K562 (cell line): ENCODE data around the gene CCDC97. TPM values are rescaled to one million over a fixed set of nuclear protein-coding genes. Genes with fewer than 3 reads are reported as not detected.

Experiments used
- HDGF ChIP-seq: fragments of 450-650 bp; IDR thresholded peaks from 2 replicates; pipeline ENCODE4 v1.6.1; 2016
- MCM5 ChIP-seq: fragments of 450-650 bp; IDR thresholded peaks from 2 replicates; pipeline ENCODE4 v1.6.1; 2016; ENCODE audit warnings: low read depth
- MEIS2 ChIP-seq: fragments of 450-650 bp; IDR thresholded peaks from 2 replicates; pipeline ENCODE4 v1.6.1; 2014; ENCODE audit warnings: mild to moderate bottlenecking; ENCODE audit not compliant: partially characterized antibody
- NCOR1 ChIP-seq: fragments of 450-650 bp; IDR thresholded peaks from 2 replicates; pipeline ENCODE4 v1.6.1; 2016; ENCODE audit warnings: mild to moderate bottlenecking, moderate library complexity
- NFXL1 ChIP-seq: fragments of 450-650 bp; formaldehyde crosslinking; IDR thresholded peaks from 2 replicates; pipeline ENCODE4 v1.4.0; 2021; ENCODE audit warnings: mild to moderate bottlenecking
- NFYB ChIP-seq: IDR thresholded peaks from 2 replicates; pipeline ENCODE4 v1.6.1; 2011; ENCODE audit warnings: mild to moderate bottlenecking, moderate library complexity; ENCODE audit not compliant: insufficient read length; ENCODE audit errors: extremely low read depth
- RAD51 ChIP-seq: fragments of 450-650 bp; IDR thresholded peaks from 2 replicates; pipeline ENCODE4 v1.7.1; 2016; ENCODE audit warnings: low read depth, mild to moderate bottlenecking, borderline replicate concordance
- SMARCB1 ChIP-seq: IDR thresholded peaks from 2 replicates; pipeline ENCODE4 v1.6.1; 2011; ENCODE audit warnings: improper control_type of control experiment, low read depth; ENCODE audit not compliant: insufficient read length
- ZNF347 ChIP-seq: fragments of 450-650 bp; formaldehyde crosslinking; IDR thresholded peaks from 2 replicates; pipeline ENCODE4 v1.4.0; 2020; ENCODE audit warnings: low read depth, mild to moderate bottlenecking, moderate library complexity
- polyA plus RNA-seq, 8 experiments: library from polyadenylated mRNA; depleted of rRNA in 4 of 8; stranded (reverse) in 5 of 8; unstranded in 3 of 8; fragments of >200 nt; fragmentation: Nextera tagmentation in 2 of 8; fragmentation: Illumina TruSeq in 1 of 8; extraction: Ambion mirVana in 2 of 8; extraction: Trizol in 1 of 8; gene quantifications; 2 replicates each; pipeline versions ENCODE4 v1.2.1 to v1.2.3, GENCODE V29; 2011 to 2014; ENCODE audit warnings: inconsistent platforms in 1 of 8, missing spikeins in 1 of 8
- total RNA-seq, 7 experiments: library from RNA; depleted of rRNA in 6 of 7; stranded (reverse); fragments of >200 nt in 6 of 7; fragmentation: Illumina TruSeq in 2 of 7; extraction: Trizol in 2 of 7; gene quantifications; 2 replicates each; pipeline versions ENCODE4 v1.2.1 to v1.2.3, GENCODE V29; 2011 to 2021; ENCODE audit warnings: low replicate concordance in 1 of 7
- TF ChIP-seq, protein P1 (sequence below): fragments of 250-450 bp; sonication (Bioruptor Pico); IDR thresholded peaks from 2 replicates; pipeline ENCODE4 v1.5.1; 2021; ENCODE audit warnings: mild to moderate bottlenecking
- TF ChIP-seq, protein P2 (sequence below): fragments of 250-450 bp; sonication (Bioruptor Pico); IDR thresholded peaks from 2 replicates; pipeline ENCODE4 v1.8.0; 2022; ENCODE audit warnings: inconsistent platforms
- TF ChIP-seq, protein P3 (sequence below): fragments of 450-650 bp; formaldehyde crosslinking; IDR thresholded peaks from 2 replicates; pipeline ENCODE4 v1.4.0; 2020; ENCODE audit warnings: mild to moderate bottlenecking, moderate library complexity
- TF ChIP-seq, protein P4 (sequence below): sonication (generic); formaldehyde crosslinking; IDR thresholded peaks from 2 replicates; pipeline ENCODE4 v1.8.0; 2023; ENCODE audit warnings: missing genetic modification reagents, mild to moderate bottlenecking, borderline replicate concordance
- TF ChIP-seq, protein P5 (sequence below): IDR thresholded peaks from 2 replicates; pipeline ENCODE4 v1.6.1; 2014; ENCODE audit warnings: antibody characterized with exemption
- TF ChIP-seq, protein P6 (sequence below): fragments of 250-450 bp; sonication (Bioruptor Pico); IDR thresholded peaks from 2 replicates; pipeline ENCODE4 v1.9.0; 2021; ENCODE audit warnings: mild to moderate bottlenecking

Gene CCDC97
- total and polyA plus RNA-seq, 9 of the 15 experiments (the other 6 are each of a cell fraction or from before 2014, with no cell fraction given), result 0.60 to 16.5 (median 7.0) TPM

DNA sequence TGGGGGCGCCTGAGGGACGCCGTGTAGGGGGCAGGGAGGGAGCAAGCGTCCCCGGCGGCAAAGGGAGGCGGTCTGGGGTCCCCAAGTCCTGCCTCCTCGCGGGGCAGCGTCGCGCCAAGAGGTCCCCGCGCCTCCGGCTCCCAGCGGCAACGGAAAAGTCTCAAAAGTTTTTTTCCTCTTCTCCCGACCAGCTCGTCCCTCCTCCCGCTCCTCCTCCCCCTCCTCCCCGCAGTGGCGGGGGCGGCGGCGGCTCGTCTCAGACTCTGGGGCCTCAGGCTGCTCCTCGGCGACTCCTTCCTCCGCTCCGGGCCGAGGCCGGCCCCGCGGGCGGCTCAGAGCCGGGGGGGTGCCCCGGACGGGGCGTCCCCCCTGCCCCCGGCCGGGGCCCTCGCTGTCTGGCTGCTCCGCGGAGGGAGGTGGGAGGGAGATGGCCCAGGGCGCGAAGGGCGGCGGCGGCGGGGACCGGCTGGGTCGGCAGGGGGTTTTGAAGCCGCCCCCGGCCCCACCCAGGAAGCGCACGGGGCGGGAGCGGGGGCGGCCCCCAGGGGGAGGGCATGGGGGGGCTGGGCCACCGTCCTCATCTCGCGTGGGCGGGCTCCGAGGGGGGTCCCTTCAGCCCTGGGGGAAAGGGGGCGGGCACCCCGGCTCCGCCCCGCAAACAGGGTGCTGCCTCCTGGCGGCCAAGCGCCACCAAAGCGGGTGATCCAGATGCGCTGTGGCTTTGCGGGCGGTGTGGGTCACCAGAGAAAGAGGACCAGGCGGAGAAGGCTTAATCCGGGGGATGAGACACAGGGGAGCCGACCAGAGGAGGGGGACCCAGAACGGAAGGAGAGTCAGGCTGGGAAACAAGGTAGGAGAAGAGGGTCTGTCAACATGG, 43.7 kb downstream of the CCDC97 start, which contains the start of gene TGFB1 (continued):
- no peak for TF ChIP-seq ZNF347 (CRISPR knock-in tag)
- TF ChIP-seq, protein P1, sequence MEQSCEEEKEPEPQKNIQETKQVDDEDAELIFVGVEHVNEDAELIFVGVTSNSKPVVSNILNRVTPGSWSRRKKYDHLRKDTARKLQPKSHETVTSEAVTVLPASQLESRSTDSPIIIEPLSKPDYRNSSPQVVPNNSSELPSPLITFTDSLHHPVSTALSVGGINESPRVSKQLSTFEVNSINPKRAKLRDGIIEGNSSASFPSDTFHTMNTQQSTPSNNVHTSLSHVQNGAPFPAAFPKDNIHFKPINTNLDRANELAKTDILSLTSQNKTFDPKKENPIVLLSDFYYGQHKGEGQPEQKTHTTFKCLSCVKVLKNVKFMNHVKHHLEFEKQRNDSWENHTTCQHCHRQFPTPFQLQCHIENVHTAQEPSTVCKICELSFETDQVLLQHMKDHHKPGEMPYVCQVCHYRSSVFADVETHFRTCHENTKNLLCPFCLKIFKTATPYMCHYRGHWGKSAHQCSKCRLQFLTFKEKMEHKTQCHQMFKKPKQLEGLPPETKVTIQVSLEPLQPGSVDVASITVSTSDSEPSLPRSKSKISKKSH (CRISPR knock-in tag), result no peak
- TF ChIP-seq, protein P2, sequence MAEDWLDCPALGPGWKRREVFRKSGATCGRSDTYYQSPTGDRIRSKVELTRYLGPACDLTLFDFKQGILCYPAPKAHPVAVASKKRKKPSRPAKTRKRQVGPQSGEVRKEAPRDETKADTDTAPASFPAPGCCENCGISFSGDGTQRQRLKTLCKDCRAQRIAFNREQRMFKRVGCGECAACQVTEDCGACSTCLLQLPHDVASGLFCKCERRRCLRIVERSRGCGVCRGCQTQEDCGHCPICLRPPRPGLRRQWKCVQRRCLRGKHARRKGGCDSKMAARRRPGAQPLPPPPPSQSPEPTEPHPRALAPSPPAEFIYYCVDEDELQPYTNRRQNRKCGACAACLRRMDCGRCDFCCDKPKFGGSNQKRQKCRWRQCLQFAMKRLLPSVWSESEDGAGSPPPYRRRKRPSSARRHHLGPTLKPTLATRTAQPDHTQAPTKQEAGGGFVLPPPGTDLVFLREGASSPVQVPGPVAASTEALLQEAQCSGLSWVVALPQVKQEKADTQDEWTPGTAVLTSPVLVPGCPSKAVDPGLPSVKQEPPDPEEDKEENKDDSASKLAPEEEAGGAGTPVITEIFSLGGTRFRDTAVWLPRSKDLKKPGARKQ (CRISPR knock-in tag), result no peak
- no peak for TF ChIP-seq NFXL1
- no peak for TF ChIP-seq MCM5
- TF ChIP-seq RAD51, result no peak
- TF ChIP-seq NFYB, result no peak
- TF ChIP-seq, protein P3, sequence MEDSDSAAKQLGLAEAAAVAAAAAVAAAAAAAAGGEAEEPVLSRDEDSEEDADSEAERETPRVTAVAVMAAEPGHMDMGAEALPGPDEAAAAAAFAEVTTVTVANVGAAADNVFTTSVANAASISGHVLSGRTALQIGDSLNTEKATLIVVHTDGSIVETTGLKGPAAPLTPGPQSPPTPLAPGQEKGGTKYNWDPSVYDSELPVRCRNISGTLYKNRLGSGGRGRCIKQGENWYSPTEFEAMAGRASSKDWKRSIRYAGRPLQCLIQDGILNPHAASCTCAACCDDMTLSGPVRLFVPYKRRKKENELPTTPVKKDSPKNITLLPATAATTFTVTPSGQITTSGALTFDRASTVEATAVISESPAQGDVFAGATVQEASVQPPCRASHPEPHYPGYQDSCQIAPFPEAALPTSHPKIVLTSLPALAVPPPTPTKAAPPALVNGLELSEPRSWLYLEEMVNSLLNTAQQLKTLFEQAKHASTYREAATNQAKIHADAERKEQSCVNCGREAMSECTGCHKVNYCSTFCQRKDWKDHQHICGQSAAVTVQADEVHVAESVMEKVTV (CRISPR knock-in tag), result peak; percentile 29; the same call in 1 of the 2 replicates
- TF ChIP-seq, protein P4, sequence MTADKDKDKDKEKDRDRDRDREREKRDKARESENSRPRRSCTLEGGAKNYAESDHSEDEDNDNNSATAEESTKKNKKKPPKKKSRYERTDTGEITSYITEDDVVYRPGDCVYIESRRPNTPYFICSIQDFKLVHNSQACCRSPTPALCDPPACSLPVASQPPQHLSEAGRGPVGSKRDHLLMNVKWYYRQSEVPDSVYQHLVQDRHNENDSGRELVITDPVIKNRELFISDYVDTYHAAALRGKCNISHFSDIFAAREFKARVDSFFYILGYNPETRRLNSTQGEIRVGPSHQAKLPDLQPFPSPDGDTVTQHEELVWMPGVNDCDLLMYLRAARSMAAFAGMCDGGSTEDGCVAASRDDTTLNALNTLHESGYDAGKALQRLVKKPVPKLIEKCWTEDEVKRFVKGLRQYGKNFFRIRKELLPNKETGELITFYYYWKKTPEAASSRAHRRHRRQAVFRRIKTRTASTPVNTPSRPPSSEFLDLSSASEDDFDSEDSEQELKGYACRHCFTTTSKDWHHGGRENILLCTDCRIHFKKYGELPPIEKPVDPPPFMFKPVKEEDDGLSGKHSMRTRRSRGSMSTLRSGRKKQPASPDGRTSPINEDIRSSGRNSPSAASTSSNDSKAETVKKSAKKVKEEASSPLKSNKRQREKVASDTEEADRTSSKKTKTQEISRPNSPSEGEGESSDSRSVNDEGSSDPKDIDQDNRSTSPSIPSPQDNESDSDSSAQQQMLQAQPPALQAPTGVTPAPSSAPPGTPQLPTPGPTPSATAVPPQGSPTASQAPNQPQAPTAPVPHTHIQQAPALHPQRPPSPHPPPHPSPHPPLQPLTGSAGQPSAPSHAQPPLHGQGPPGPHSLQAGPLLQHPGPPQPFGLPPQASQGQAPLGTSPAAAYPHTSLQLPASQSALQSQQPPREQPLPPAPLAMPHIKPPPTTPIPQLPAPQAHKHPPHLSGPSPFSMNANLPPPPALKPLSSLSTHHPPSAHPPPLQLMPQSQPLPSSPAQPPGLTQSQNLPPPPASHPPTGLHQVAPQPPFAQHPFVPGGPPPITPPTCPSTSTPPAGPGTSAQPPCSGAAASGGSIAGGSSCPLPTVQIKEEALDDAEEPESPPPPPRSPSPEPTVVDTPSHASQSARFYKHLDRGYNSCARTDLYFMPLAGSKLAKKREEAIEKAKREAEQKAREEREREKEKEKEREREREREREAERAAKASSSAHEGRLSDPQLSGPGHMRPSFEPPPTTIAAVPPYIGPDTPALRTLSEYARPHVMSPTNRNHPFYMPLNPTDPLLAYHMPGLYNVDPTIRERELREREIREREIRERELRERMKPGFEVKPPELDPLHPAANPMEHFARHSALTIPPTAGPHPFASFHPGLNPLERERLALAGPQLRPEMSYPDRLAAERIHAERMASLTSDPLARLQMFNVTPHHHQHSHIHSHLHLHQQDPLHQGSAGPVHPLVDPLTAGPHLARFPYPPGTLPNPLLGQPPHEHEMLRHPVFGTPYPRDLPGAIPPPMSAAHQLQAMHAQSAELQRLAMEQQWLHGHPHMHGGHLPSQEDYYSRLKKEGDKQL, result no peak
- peak; percentile 77; the same call in 1 of the 2 replicates for TF ChIP-seq HDGF
- TF ChIP-seq MEIS2, result no peak
- TF ChIP-seq SMARCB1, result no peak
- TF ChIP-seq, protein P5, sequence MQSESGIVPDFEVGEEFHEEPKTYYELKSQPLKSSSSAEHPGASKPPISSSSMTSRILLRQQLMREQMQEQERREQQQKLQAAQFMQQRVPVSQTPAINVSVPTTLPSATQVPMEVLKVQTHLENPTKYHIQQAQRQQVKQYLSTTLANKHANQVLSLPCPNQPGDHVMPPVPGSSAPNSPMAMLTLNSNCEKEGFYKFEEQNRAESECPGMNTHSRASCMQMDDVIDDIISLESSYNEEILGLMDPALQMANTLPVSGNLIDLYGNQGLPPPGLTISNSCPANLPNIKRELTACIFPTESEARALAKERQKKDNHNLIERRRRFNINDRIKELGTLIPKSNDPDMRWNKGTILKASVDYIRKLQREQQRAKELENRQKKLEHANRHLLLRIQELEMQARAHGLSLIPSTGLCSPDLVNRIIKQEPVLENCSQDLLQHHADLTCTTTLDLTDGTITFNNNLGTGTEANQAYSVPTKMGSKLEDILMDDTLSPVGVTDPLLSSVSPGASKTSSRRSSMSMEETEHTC, result no peak
- peak; percentile 58 for TF ChIP-seq NCOR1
- TF ChIP-seq, protein P6, sequence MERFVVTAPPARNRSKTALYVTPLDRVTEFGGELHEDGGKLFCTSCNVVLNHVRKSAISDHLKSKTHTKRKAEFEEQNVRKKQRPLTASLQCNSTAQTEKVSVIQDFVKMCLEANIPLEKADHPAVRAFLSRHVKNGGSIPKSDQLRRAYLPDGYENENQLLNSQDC (CRISPR knock-in tag), result peak; percentile 74; the same call in 1 of the 2 replicates
